SKM-1 (cell line): ENCODE measurements around the gene CNTNAP2.

Experiments
- DNase-seq: peaks from one replicate; lab custom pipeline; 2025; ENCODE audit not compliant: unreplicated experiment; lab: John Stamatoyannopoulos, UW

The CNTNAP2 gene

GRCh38 chr7:147523056-147523455 lies 1406.5 kb downstream of the CNTNAP2 start:
- DNase-seq, result no peak

GRCh38 chr7:147524726-147525250 lies 1408.2 kb downstream of the CNTNAP2 start:
- DNase-seq, result no peak

DNA sequence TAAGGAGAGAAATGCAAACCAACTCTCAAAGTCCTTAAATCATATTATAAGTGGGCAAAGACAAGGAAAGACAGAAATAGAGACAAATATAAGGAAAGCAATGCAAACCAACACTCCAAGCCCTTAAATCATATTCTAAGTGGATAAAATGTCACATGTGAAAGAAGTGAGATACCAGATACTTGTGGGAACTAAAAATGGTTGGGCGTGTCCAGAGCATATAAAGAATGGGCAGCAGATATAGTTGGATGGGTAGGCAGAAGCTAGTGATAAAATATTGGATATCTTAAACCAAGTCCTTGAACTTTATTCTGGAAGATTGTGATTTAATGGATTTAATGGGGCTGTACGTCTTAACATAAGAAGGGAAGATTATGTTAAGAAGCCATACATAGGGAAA lies 1408.7 kb downstream of the CNTNAP2 start:
- no peak for DNase-seq

DNA sequence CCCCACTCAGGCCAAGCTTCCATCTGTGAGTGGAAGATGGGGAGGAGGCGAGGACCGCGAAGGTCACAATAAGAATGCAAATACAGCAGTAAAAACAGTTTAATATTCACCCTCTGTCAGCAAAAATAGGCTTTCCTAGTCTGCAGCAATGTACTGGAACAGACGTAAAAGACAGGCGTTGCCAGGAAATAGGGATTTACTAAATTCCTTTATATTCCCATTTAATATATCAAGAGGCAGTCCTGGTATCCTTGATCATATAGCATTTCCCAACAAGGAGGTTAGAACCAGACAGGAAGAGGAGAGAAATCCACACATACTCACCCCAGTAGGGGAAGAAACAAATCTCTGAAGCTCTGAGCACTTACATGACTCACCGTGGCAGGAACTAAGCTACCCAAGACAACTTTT lies 1419.1 kb downstream of the CNTNAP2 start:
- DNase-seq, result no peak

DNA sequence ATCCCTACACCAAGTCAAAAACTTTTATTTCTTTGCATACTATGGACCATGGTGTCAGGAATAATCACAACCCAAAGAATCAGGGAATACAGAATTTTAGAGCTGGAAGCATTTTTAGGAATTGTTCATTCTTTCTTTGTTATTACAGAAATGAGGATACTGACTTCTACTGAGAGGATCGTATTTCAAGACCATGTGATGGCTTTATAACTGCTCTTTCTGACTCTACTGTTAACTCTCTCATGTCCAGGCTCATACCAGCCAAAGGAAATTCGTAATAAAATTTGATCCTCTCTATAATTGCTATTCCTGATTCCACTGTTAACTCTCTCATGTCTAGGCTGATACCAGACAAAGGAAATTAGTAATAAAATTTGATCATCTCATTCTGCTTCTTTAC lies 1423.1 kb downstream of the CNTNAP2 start:
- no peak for DNase-seq

GRCh38 chr7:147540743-147541142 lies 1424.1 kb downstream of the CNTNAP2 start:
- DNase-seq, result no peak

- DNase-seq, result no peak
Observed at GRCh38 chr7:147541261-147541660, 1424.7 kb downstream of the CNTNAP2 start.

DNA sequence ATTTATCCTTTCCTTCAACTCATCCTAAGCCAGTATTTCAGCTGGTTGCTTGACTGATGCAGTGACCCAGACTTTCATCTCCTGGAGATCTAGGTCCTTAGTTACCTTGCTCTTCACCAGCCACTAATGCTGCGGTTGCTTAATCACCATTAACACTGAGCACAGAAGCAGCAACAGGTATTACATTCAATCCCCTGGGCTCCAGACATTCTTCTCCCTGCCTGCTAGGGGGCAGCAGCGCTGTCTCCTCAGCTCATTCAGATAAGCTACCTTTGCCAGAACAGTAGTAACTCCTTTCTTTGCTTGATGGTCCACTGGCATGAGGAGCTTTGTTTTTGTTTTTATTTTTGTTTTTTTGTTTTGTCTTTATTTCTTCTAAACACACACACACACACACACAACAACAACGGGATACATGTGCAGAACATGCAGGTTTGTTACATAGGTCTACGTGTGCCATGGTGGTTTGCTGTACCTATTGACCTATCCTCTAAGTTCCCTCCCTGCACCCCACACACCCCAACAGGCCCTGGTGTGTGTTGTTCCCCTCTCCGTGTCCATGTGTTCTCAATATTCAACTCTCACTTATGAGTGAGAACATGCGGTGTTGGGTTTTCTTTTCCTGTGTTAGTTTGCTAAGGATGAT lies 1430.8 kb downstream of the CNTNAP2 start:
- peak; percentile 7 for DNase-seq

GRCh38 chr7:147556317-147556716 lies 1439.7 kb downstream of the CNTNAP2 start:
- no peak for DNase-seq

GRCh38 chr7:147563669-147564068 lies 1447.1 kb downstream of the CNTNAP2 start:
- no peak for DNase-seq

- DNase-seq, result no peak
Observed at GRCh38 chr7:147564786-147565476, 1448.3 kb downstream of the CNTNAP2 start.

GRCh38 chr7:147567043-147567442 lies 1450.4 kb downstream of the CNTNAP2 start:
- no peak for DNase-seq

- no peak for DNase-seq
Observed at GRCh38 chr7:147569116-147569913, 1452.7 kb downstream of the CNTNAP2 start.

DNA sequence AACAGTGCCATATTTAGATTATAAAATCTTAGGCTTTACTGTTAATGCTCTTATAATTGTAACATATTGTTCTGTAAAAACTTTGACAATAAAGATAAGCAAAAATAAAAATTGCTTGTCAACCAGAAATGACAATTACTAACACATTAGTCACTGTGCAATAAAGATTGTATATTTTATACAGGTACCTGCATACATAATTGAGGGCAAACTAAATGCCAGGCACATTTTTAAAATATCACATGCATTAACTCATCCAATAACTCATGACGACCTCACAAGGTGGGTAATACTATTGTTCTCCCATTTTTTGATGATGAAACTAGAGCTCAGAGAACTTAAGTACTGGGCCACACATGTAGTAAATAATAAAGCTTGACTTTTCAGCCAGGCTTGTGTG lies 1453.8 kb downstream of the CNTNAP2 start:
- no peak for DNase-seq

DNA sequence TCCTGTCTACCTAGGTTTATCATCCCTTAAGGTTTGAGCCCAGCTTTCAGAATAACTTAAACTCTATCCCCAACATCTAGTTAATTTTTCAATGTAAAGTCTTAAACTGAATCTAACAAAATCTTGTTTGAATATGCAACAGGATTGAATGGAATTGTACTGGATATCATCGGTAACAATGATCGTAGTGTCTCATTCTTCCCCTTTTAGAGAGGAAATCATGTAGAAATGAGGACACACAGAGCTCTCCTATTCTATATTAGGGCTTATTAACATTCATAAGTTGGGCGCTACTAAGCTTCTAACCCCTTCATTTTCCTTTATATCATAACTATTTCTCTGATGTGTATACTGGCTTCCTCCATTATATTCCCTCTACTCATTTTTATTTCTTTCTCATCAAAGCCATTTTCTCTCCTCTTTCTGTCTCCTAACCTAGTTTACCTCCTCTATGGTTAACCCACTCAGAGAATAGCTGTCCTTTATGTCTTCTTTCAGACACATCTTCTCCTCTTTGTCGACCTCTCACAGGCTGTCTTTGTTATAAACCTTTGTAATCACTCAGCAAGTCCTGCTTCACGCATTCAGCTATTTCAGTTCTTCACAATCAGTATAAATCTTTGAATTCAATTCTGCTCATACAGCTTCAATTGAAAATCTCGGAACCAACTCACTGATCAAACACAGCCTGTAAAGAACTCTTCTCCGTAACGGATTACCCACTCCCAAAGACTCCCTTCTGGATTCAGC lies 1455.0 kb downstream of the CNTNAP2 start:
- no peak for DNase-seq

- DNase-seq, result no peak
Observed at GRCh38 chr7:147578196-147578595, 1461.6 kb downstream of the CNTNAP2 start.

DNA sequence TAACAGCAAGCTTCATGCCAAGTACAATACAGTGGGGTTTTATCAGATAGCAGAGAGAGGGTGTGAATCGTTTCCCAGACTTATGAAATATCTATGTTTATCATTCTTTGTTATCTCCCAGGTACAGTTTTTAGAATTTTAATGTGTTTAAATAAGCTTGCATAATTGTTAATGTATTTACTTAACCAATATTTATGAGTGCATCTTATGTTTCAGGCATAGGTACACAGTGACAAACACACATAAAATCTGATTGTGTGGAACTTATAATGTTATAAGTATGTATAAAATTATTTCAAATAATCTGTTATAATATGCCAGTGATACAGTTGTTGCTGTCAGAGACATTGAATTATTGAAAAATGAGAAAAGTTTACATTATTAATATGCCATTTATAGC lies 1462.5 kb downstream of the CNTNAP2 start:
- no peak for DNase-seq

GRCh38 chr7:147584771-147585193 lies 1468.2 kb downstream of the CNTNAP2 start:
- no peak for DNase-seq

DNA sequence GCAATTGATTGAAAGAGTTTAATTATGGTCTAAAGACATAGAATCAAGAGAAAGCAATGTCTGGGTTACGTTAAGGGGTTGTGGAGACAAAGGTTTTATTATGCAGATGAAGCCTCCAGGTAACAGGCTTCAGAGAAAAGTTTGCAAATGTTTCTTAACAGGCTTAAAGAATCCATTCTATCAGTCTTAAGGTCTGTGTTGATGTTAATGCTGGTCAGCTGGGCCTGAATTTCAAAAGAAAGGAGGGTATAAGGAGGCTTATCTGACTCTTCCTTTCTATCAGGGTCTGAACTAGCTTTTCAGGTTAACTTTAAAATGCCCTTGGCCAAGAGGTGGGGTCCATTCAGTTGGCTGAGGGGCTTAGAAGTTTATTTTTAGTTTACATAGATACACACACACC lies 1469.5 kb downstream of the CNTNAP2 start:
- DNase-seq, result no peak

- no peak for DNase-seq
Observed at GRCh38 chr7:147586526-147586925, 1469.9 kb downstream of the CNTNAP2 start.
